MM.1S (cell line): ENCODE data around the gene ZNHIT1.

ENCODE experiments used
- DNase-seq: peaks from one replicate; pipeline ENCODE4 v3.0.0-alpha.2; 2015
- H2AFZ ChIP-seq: fragments of 300-600 bp; sonication (generic); 2 replicates; pipeline ENCODE4 v1.6.0; 2016; ENCODE audit warnings: antibody characterized with exemption, low read length
- H3F3A ChIP-seq: fragments of 300-600 bp; sonication (generic); 2 replicates; pipeline ENCODE4 v1.6.1; 2016; ENCODE audit warnings: mild to moderate bottlenecking, antibody characterized with exemption, low read length, moderate library complexity, mixed read lengths; ENCODE audit not compliant: insufficient read depth
- H3K27ac ChIP-seq: fragments of 300-600 bp; sonication (generic); 2 replicates; pipeline ENCODE4 v1.5.1; 2016; ENCODE audit warnings: mild to moderate bottlenecking, low read length
- H3K27me3 ChIP-seq: fragments of 300-600 bp; sonication (generic); replicated peaks from 2 replicates; pipeline ENCODE4 v1.6.0; 2016; ENCODE audit warnings: low read length; ENCODE audit not compliant: insufficient read depth
- H3K36me3 ChIP-seq: fragments of 300-600 bp; sonication (generic); replicated peaks from 2 replicates; pipeline ENCODE4 v1.6.1; 2016; ENCODE audit warnings: mild to moderate bottlenecking, low read length, mixed read lengths; ENCODE audit not compliant: insufficient read depth
- H3K4me1 ChIP-seq: fragments of 300-600 bp; sonication (generic); 2 replicates; pipeline ENCODE4 v1.6.1; 2016; ENCODE audit warnings: low read length, mixed read lengths
- H3K4me2 ChIP-seq: fragments of 300-600 bp; sonication (generic); 2 replicates; pipeline ENCODE4 v1.6.0; 2016; ENCODE audit warnings: low read depth, low read length
- H3K4me3 ChIP-seq: fragments of 300-600 bp; sonication (generic); 2 replicates; pipeline ENCODE4 v1.5.1; 2016; ENCODE audit warnings: low read length, mixed read lengths
- H3K79me2 ChIP-seq: fragments of 300-600 bp; sonication (generic); 2 replicates; pipeline ENCODE4 v1.6.1; 2016; ENCODE audit warnings: mixed run types, low read length, mixed read lengths
- H3K9ac ChIP-seq: fragments of 300-600 bp; sonication (generic); 2 replicates; pipeline ENCODE4 v1.6.1; 2016; ENCODE audit warnings: low read length, mixed read lengths
- H3K9me2 ChIP-seq: fragments of 300-600 bp; sonication (generic); replicated peaks from 2 replicates; pipeline ENCODE4 v1.6.1; 2016; ENCODE audit warnings: mild to moderate bottlenecking, low read length, mixed read lengths; ENCODE audit not compliant: insufficient read depth
- H3K9me3 ChIP-seq: fragments of 300-600 bp; sonication (generic); replicated peaks from 2 replicates; pipeline ENCODE4 v1.6.1; 2016; ENCODE audit warnings: mild to moderate bottlenecking, low read length, mixed read lengths; ENCODE audit not compliant: insufficient read depth
- H4K20me1 ChIP-seq: fragments of 300-600 bp; sonication (generic); 2 replicates; pipeline ENCODE4 v1.6.1; 2016; ENCODE audit warnings: mild to moderate bottlenecking, low read length, moderate library complexity, mixed read lengths; ENCODE audit not compliant: insufficient read depth
- CTCF ChIP-seq: fragments of 300-600 bp; sonication (generic); IDR thresholded peaks from 2 replicates; pipeline ENCODE4 v1.5.1; 2016; ENCODE audit warnings: antibody characterized with exemption, low read length, mixed read lengths
- EZH2 ChIP-seq: fragments of 300-600 bp; sonication (generic); optimal IDR thresholded peaks from 2 replicates; pipeline ENCODE3; 2017; ENCODE audit warnings: low read depth, mild to moderate bottlenecking, antibody characterized with exemption, low read length, mixed read lengths
- EZH2phosphoT487 ChIP-seq: fragments of 300-600 bp; sonication (generic); IDR thresholded peaks from 2 replicates; pipeline ENCODE4 v1.6.1; 2018; ENCODE audit warnings: antibody characterized with exemption, low read length

The ZNHIT1 gene

GRCh38 chr7:101220295-101220694 lies 2.3 kb downstream of the ZNHIT1 start:
- H3K9me3 ChIP-seq = no peaks in the 10 kb centered on the region
- DNase-seq = no peak
- H3K4me2 ChIP-seq = no peak overlapping the region
- no peak overlapping the region for H3K9ac ChIP-seq
- peaks cover 3% of the 10 kb centered on the region; the same call in 1 of the 2 replicates for H3F3A ChIP-seq
- H2AFZ ChIP-seq = no peak overlapping the region
- no peak overlapping the region for H3K27ac ChIP-seq
- no peaks in the 10 kb centered on the region for H4K20me1 ChIP-seq
- TF ChIP-seq EZH2 (no peak), EZH2phosphoT487 (no peak), CTCF (no peak)
- H3K27me3 ChIP-seq = no peaks in the 10 kb centered on the region
- H3K9me2 ChIP-seq = no peaks in the 10 kb centered on the region
- peaks cover 44% of the 10 kb centered on the region for H3K79me2 ChIP-seq
- 0 out of 2 replicates have a peak, but pooled peaks cover 6% of the 10 kb centered on the region for H3K4me1 ChIP-seq
- H3K36me3 ChIP-seq = no peaks in the 10 kb centered on the region
- no peak overlapping the region for H3K4me3 ChIP-seq

GRCh38 chr7:101222275-101222830 lies 4.4 kb downstream of the ZNHIT1 start:
- Histone ChIP-seq H3K4me1 (0 out of 2 replicates have a peak, but pooled peaks cover 6% of the 10 kb centered on the region), H3K27ac (no peak overlapping the region), H3K79me2 (peaks cover 31% of the 10 kb centered on the region), H3F3A (peaks cover 3% of the 10 kb centered on the region; the same call in 1 of the 2 replicates), H4K20me1 (no peaks in the 10 kb centered on the region), H2AFZ (no peak overlapping the region), H3K4me2 (no peak overlapping the region), H3K4me3 (no peak overlapping the region), H3K27me3 (no peaks in the 10 kb centered on the region), H3K36me3 (no peaks in the 10 kb centered on the region), H3K9ac (no peak overlapping the region), H3K9me2 (no peaks in the 10 kb centered on the region), H3K9me3 (no peaks in the 10 kb centered on the region)
- no peak for DNase-seq
- TF ChIP-seq EZH2 (no peak), EZH2phosphoT487 (no peak)

GRCh38 chr7:101223528-101223927 lies 5.6 kb downstream of the ZNHIT1 start:
- Histone ChIP-seq H3K4me1 (0 out of 2 replicates have a peak, but pooled peaks cover 6% of the 10 kb centered on the region), H3K9me2 (no peaks in the 10 kb centered on the region), H3K27me3 (no peaks in the 10 kb centered on the region), H3K79me2 (peaks cover 26% of the 10 kb centered on the region), H4K20me1 (no peaks in the 10 kb centered on the region), H3K4me2 (no peak overlapping the region), H3F3A (no peaks in the 10 kb centered on the region), H3K4me3 (no peak overlapping the region), H3K36me3 (no peaks in the 10 kb centered on the region), H3K9ac (no peak overlapping the region), H3K27ac (no peak overlapping the region), H2AFZ (no peak overlapping the region), H3K9me3 (no peaks in the 10 kb centered on the region)
- no peak for DNase-seq
- TF ChIP-seq CTCF (no peak), EZH2phosphoT487 (no peak), EZH2 (no peak)

DNA sequence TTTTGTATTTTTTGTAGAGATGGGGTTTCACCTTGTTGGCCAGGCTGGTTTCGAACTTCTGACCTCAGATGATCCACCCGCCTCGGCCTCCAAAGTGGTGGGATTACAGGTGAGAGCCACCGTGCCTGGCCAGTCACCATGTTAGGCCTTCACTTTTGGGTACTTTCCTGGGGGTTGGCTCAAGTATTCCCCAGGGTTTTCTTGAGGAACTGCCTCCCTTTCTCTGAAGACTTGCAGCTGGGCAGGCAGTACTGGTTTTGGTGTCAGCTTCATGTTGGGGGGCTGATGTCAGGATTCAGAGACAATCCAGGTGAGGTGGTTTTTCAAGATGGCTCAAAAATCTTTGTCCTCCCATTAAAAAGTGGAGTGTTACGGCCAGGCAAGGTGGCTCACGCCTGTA lies 7.7 kb downstream of the ZNHIT1 start:
- Histone ChIP-seq H4K20me1 (no peaks in the 10 kb centered on the region), H3F3A (no peaks in the 10 kb centered on the region), H3K4me2 (no peak overlapping the region), H3K9ac (no peak overlapping the region), H3K27ac (no peak overlapping the region), H3K4me1 (no peaks in the 10 kb centered on the region), H3K36me3 (no peaks in the 10 kb centered on the region), H3K27me3 (no peaks in the 10 kb centered on the region), H3K9me2 (no peaks in the 10 kb centered on the region), H3K4me3 (no peak overlapping the region), H2AFZ (no peak overlapping the region), H3K79me2 (0 out of 2 replicates have a peak, but pooled peaks cover 7% of the 10 kb centered on the region), H3K9me3 (no peaks in the 10 kb centered on the region)
- no peak for DNase-seq
- TF ChIP-seq EZH2phosphoT487 (no peak), EZH2 (no peak)
